Measurements from ENCODE around the gene KLHDC3.
"Not testable (repeated sequence)": the region's sequence is repeated elsewhere in the genome, so short reads cannot be mapped to it uniquely, and the experiment has no call there.

KLHDC3 gene

GRCh38 chr6:43026365-43026764 lies 12.3 kb downstream of the KLHDC3 start:
- in situ Hi-C loops (cut with MboI; ENCODE audit: low sequenced_read_pairs), result no loop called here

- in situ Hi-C loops (cut with MboI; ENCODE audit: low sequenced_read_pairs), result no loop called here
Measured at GRCh38 chr6:43029120-43029519, 15.1 kb downstream of the KLHDC3 start.

- in situ Hi-C loops (cut with MboI; ENCODE audit: low sequenced_read_pairs), result no loop called here
Measured at GRCh38 chr6:43032326-43032725, 18.3 kb downstream of the KLHDC3 start.

- in situ Hi-C loops (cut with MboI; ENCODE audit: low sequenced_read_pairs), result no loop called here
Measured at GRCh38 chr6:43033496-43034189, 19.6 kb downstream of the KLHDC3 start.

GRCh38 chr6:43034190-43034525 lies 20.1 kb downstream of the KLHDC3 start:
- in situ Hi-C loops (cut with MboI; ENCODE audit: low sequenced_read_pairs), result no loop called here

DNA sequence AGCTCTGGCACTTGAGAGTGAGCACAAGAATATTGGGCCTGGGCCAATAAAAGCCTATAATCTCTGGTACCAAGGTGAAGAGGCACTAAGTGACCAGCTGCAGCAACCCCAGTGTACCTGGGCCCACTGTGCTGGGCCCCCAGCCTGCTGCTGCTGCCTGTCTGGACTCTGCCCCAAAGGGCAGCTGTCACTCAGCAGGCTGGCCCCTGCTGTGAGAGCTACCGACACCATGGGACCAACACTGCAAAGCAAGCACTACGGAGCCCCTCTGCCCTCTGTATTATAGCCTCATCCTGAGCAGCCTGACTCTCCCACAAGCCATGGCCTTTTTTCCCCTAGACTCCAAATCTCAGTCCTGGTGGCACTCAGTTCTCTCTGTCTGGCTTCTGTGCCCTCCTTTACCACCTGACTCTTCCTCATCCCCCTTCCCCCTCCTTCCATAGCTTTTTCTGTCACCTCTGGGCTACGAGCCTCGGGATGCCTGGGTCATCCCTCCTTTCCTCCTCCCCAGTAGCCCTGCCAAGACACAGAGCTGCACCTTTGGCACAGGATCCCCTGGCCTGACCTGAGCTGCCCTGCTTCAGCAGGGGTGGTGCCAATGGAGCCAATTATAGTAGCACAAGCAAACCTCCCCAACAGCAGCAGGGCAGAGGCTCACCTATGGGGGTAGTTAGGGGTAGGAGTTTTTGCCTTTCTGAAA lies 21.6 kb downstream of the KLHDC3 start:
- in situ Hi-C loops (cut with MboI; ENCODE audit: low sequenced_read_pairs), result no loop called here

- in situ Hi-C loops (cut with MboI; ENCODE audit: low sequenced_read_pairs), result no loop called here
Measured at GRCh38 chr6:43036712-43037111, 22.7 kb downstream of the KLHDC3 start.

DNA sequence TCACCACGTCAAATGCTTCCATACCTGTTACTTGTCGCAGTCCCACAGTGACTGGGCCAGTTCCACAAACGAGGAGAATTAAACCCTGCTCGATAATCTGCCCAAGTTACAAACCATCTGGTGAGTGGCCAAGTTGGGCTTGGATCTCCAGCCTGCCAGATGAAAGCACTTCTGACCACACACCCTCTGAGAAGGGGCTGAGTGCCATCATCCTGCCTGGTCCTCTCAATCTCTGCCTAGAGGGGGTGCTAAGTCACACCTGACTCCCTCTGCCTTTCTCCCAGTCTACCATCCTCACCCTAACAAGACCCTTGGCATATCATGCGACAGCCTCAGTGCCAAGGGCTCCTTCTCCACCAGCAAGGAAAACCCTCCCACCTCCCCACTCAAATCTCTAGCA lies 23.1 kb downstream of the KLHDC3 start:
- in situ Hi-C loops (cut with MboI; ENCODE audit: low sequenced_read_pairs), result no loop called here

DNA sequence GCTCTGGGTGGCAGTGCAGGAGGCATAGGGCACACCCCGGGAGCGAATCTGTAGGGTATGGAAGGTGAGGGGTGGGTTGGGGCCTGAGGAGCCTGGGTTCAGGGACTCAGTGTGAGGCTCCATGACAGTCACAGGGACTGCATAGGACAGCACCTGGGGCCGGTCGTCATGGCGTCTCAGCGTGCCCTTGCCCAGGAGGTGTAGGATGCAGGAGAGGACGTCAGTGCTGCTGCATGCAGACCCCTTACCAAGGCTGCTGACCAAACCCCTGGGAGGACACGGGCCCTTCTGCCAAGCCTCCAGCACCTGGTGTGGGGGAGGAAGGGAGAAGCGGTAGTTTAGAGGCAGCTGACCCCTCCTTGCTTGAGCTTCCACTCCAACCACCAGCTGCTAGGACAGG lies 23.7 kb downstream of the KLHDC3 start:
- in situ Hi-C loops (cut with MboI; ENCODE audit: low sequenced_read_pairs), result no loop called here

- in situ Hi-C loops (cut with MboI; ENCODE audit: low sequenced_read_pairs), result no loop called here
Measured at GRCh38 chr6:43038727-43039126, 24.7 kb downstream of the KLHDC3 start.

- in situ Hi-C loops (cut with MboI; ENCODE audit: low sequenced_read_pairs), result no loop called here
Measured at GRCh38 chr6:43040542-43041257, 26.7 kb downstream of the KLHDC3 start.

GRCh38 chr6:43041475-43041874 lies 27.4 kb downstream of the KLHDC3 start:
- in situ Hi-C loops (cut with MboI; ENCODE audit: low sequenced_read_pairs), result not testable (repeated sequence)

DNA sequence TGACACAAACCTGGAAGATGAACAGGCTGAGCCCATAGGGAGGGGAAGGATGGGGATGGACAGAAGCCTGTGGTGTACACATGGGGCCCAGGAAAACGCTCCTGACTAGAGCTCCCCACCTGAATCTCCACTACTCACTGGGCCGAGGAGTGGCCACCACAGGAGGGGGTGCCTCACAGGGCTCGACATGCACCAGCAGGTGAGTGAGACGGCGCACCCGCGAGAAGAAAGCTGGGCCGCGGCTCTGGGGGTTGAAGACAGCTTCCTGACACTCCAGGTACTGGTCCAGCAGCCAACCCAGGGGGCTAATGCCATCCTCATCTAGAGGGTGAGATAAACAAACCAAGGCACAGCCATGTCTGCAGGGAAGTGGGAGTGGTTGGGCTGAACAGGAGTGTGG lies 29.3 kb downstream of the KLHDC3 start:
- in situ Hi-C loops (cut with MboI; ENCODE audit: low sequenced_read_pairs), result no loop called here

DNA sequence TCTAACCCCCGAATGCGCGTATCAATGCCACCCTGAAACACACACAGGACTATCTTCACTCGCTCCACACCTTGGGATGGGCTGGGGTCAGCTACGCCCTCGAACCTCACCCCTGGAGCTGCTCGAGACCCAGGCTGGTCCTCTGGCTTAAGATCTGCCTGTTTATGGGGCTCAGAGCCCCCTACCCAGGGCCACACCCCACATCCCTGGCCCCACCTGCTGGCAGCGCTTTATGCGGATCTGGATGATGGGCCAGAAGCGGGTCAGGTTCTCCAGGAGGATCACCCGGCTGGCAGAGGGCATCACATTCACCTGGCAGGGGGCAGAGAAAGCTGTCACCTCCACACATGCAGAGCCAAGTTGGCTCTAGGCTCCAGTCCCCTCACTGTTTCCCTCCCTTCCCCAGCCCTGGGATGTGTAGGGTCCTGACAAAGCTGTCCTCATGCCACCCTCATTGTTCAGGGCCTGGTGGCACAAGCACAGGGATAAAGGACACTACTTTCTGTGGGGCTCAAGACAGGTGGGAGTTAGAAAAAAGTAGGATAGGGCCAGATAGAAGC lies 31.4 kb downstream of the KLHDC3 start:
- in situ Hi-C loops (cut with MboI; ENCODE audit: low sequenced_read_pairs), result no loop called here

- in situ Hi-C loops (cut with MboI; ENCODE audit: low sequenced_read_pairs), result no loop called here
Measured at GRCh38 chr6:43047998-43048397, 33.9 kb downstream of the KLHDC3 start.

DNA sequence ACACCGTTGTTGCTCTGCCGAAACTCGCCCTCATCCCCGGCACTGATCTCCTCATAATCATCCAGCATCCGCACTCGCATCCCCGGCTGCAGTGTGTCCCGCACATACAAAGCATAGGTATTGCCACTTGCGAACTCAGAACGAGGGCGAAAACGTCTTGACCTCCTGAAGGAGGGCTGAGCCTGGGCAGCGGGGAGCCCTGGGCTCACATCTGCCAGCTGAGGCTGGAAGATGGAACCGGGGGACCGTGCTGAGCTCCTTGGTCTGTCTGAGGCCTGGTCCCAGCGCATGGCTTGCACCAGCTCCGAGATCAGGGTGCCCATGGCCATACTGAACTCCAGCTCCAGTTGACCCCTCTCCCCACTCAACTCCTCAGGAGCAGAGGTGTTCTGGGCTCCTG lies 36.9 kb downstream of the KLHDC3 start:
- in situ Hi-C loops (cut with MboI; ENCODE audit: low sequenced_read_pairs), result no loop called here

DNA sequence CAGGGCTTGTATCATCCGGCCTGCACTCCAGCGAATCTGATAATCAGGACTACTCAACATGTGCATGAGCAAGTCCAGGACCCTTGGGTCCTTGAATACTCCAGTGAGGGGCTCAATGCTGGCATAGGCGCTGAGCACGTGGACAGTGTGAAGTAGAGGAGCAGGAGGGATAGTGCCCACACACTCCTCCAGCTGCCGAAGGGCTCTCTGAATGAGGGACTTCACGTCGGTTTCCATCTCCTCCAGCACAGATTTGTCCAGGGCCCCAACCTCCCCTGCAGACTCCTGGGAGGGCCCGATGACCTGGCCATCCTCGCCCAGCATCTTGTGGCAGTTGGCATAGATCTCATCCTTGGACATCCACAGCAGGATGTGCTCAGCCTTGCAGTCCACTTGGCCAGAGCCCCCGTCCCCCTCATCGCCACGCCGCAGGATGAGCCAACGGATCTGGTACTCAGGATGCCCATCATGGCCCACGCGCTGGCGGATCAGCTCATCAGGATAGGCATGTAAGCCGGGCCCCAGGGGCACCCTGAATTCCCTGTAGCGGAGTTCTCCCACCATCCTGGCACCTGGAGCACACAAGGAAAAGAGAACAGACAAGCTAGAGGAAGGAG lies 38.3 kb downstream of the KLHDC3 start:
- in situ Hi-C loops (cut with MboI; ENCODE audit: low sequenced_read_pairs), result no loop called here

- in situ Hi-C loops (cut with MboI; ENCODE audit: low sequenced_read_pairs), result no loop called here
Measured at GRCh38 chr6:43052842-43053544, 38.9 kb downstream of the KLHDC3 start.

DNA sequence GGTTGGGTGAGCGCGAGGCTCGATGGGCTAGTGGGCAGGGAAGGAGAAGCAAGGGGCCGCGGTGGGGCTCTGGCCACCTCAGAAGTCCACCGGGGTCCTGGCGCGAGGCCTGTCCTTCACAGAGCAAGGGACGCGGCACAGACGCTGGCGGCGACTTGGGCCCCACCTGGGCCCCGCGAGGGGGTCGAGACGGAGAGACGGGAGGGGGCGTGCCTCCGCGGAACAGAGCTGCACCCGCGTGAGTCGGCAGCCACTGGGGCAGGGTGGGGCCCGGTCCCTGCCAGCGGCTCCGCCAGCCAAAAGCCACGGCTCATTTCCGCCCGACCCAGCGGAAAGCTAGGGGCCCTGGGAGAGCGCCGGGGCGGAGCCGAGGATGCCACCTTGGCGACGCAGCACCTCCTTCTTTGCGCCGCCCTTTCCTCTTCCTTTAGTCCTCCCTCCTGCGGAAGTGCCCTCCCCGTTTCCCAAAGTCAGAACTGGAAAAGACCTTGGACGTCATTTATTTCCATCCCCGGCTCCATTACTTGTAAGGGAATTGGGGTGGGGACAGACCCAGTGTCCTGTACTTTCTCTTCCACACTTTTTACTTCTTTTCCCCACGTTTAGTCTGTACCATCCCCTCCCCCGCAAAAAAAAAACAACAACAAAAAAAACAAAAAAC lies 39.6 kb downstream of the KLHDC3 start, which contains the start of gene CUL7:
Gene CUL7, minus strand, starts transcription at position 307 of the 661 bp plus-strand sequence. CDS start 1,063 bp downstream, outside the sequence.
- in situ Hi-C loops (cut with MboI; ENCODE audit: low sequenced_read_pairs), result no loop called here
